ENCODE results near the gene LARP1. TPM values are rescaled to one million over a fixed set of nuclear protein-coding genes. Genes with fewer than 3 reads are reported as not detected.

The LARP1 gene
- total and polyA plus RNA-seq, 2 experiments from 2014 or later: 133 to 302 TPM

- TF ChIP-seq REST (IDR thresholded peaks at IDR 0.05; ENCODE audit: unreplicated experiment): no peak
- TF ChIP-seq CREB1 (CRISPR knock-in tag; IDR thresholded peaks at IDR 0.05; ENCODE audit: low read depth): no peak
- no peak for TF ChIP-seq ETS1 (IDR thresholded peaks at IDR 0.05)
Observed at GRCh38 chr5:154837009-154837901, 82.1 kb downstream of the LARP1 start (continued).

GRCh38 chr5:154840435-154841272, 85.5 kb downstream of the LARP1 start:
- no peaks in the 10 kb centered on the region for H3K9me3 Mint-ChIP-seq
- DNase-seq (ENCODE audit: low spot score) (no peak), ATAC-seq (no peak)
- H3K79me2 ChIP-seq (replicated peaks; ENCODE audit: insufficient read depth): no peaks in the 10 kb centered on the region
- H3K27ac Mint-ChIP-seq: no peak overlapping the region
- H4K20me1 ChIP-seq (replicated peaks; ENCODE audit: insufficient read depth): no peaks in the 10 kb centered on the region
- no peak overlapping the region for H3K4me3 ChIP-seq
- no peaks in the 10 kb centered on the region for H3K9me2 ChIP-seq (ENCODE audit: insufficient read depth)
- H3K4me2 ChIP-seq: no peak overlapping the region
- H2AFZ ChIP-seq: no peak overlapping the region
- no peaks in the 10 kb centered on the region for H3K27me3 ChIP-seq (ENCODE audit: insufficient read depth)
- no peaks in the 10 kb centered on the region for H3K4me1 ChIP-seq (ENCODE audit: insufficient read depth)
- H3K36me3 ChIP-seq (ENCODE audit: insufficient read depth): no peaks in the 10 kb centered on the region
- H3K4me3 Mint-ChIP-seq: no peak overlapping the region
- H3F3A ChIP-seq (replicated peaks; ENCODE audit: low read depth): no peaks in the 10 kb centered on the region
- H3K4me1 Mint-ChIP-seq: no peaks in the 10 kb centered on the region
- no peaks in the 10 kb centered on the region for H3K27me3 Mint-ChIP-seq (ENCODE audit: insufficient read depth, low read depth, poor library complexity)
- H3K27ac ChIP-seq (ENCODE audit: low read depth): no peak overlapping the region
- H3K36me3 Mint-ChIP-seq (ENCODE audit: low read depth): no peaks in the 10 kb centered on the region
- TF ChIP-seq JUNB (IDR thresholded peaks at IDR 0.05; ENCODE audit: unreplicated experiment): no peak
- no peak for TF ChIP-seq CREB1 (CRISPR knock-in tag; IDR thresholded peaks at IDR 0.05; ENCODE audit: low read depth)
- no peak for TF ChIP-seq POLR2AphosphoS5 (IDR thresholded peaks at IDR 0.05; ENCODE audit: low read depth)
- no peak for TF ChIP-seq EZH2phosphoT487 (IDR thresholded peaks at IDR 0.05; ENCODE audit: unreplicated experiment)
- TF ChIP-seq NANOG (IDR thresholded peaks at IDR 0.05; ENCODE audit: borderline replicate concordance): no peak
- TF ChIP-seq EZH2 (IDR thresholded peaks at IDR 0.05; ENCODE audit: low read depth, unreplicated experiment): no peak
- no peak for TF ChIP-seq CTCF (conservative IDR thresholded peaks at IDR 0.05; ENCODE audit: low read depth in 2 of 2)

Data from GM23338 (cell line).